Measurements from ENCODE around the gene MEI1.

Gene MEI1

DNA sequence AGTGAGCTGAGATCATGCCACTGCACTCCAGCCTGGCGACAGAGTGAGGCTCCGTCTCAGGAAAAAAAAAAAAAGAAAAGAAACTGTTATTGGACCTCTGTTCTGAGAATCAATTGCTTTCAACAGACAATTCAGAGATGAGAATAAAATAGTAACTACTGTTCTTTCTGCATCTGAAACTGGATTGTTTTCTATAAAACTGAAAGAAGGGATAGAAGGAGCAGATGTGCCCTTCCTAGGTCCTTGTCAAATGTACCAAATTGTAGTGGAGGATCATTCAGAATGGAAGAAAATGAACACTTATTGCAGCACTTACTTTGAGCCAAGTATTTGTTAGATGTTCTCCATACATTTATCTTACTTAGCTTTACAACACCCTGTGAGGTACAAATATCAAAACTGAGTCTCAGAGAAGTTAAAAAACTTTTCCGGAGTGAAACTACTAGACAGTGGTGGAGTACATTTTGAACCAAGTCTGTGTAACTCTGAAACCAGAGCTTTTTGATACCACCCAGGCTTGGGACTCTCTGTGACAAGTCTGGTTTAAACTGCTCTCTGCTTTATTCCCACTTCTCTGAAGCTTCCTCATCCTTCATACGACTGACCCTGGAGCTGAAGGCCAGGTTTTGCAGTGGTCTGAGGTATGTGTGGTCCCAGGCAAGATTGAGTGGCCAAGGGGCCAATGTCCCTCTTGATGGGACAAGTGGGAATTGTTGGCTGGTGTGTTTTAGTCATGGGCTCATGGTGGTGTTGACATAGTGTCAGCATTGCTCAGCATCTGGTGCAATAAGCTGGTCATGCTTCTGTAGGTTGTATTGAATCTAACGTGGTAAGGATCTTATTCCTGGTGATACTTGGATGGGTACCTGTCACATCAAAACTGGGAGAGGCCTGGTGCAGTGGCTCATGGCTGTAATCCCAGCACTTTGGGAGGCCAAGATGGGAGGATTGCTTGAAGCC lies 53.0 kb downstream of the MEI1 start:
- DNase-seq: no peak

DNA sequence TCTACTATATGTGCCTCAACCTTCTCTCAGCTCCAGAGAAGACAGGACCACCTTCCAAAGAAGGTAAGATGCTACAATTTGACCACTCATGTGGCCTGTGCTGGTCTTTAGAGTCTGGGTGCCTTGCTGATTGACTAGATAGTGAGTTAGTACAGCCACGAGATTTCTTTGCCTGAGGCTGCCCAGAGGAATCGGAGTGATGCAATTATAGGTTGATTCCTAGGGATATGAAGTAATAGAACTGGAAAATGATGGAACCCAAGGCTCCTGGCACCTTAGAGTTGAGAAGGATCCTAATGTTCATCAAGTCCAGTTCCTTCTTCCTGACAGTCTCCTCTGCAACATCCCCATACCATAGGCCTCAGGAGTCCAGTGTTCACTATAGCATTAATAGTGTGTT lies 54.7 kb downstream of the MEI1 start:
- no peak for DNase-seq

DNA sequence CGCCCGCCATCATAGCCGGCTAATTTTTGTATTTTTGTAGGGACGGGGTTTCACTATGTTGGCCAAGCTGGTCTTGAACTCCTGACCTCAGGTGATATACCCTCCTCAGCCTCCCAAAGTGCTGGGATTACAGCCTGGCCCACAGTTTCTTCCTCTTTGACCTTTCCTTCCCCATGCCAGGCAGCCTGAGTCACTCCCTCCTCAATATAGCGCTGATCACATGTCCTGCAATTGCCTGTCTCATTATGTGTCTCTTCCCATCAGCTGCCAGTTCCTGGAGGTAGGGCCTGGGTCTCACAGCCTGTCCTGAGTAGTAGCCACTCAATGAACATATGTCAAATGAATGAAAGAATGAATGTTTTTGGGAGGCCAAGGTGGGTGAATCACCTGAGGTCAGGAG lies 58.2 kb downstream of the MEI1 start:
- no peak for DNase-seq

DNA sequence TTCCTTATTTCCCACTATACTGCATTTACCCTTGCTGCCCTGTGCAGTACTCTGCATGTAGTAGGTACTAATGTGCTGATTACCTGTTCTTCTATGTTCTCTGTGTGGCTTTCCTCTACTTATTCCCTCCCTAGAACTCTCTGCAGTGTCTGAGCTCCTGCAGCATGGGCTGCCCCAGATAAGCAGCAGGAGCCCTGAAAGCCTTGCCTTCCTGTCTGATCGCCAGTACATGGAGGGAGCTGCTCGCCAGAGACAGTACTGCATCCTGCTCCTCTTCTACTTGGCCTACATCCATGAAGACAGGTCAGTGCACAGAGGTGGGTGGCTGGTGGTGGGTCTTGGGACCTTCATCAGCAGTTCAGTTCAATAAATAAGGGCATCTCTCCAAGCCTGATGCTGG lies 58.9 kb downstream of the MEI1 start:
- DNase-seq: no peak

DNA sequence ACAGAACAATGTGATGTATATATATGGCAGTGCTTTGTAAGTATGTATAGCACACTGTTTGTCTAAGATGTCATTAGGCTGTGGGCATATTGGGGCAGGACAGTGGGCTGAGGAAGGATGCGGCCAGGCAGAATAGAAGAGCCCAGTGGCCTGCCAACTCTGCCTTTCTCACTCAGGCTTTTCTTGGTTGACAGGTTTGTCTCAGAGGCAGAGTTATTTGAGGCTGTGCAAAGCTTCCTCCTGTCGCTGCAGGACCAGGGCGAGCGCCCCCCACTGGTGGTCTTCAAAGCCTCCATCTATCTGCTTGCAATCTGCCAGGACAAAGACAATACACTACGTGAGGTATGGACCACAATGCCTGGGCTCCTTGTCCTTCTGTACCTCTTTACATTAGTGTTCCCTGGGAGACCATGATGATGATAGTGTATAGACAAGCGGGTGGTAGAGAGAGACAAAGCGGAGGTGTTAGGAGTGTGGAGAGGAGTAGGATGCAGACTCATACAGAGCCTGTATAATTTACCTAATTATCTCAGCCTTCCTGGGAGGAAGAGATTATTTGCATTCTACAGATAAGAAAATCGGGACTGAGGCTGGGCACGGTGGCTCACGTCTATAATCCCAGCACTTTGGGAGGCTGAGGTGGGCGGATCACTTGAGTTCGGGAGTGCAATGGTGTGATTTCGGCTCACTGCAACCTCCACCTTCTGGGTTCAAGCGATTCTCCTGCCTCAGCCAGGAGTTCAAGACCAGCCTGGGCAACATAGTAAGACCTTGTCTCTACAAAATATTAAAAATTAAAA lies 63.9 kb downstream of the MEI1 start:
- DNase-seq: no peak

DNA sequence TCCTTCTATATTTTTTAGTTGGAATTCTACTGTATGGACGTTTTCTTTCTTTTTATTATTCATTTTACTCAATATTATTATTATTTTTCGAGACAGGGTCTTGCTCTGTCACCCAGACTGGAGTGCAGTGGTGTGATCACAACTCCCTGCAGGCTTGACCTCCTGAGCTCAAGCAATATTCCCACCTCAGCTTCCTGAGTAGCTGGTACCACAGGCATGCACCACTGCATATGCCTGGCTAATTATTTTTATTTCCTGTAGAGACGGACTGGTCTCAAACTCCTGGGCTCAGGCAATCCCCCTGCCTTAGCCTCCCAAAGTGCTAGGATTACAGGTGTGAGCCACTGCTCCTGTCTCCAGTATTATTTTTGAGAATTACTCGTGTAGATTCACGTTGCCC lies 67.2 kb downstream of the MEI1 start:
- DNase-seq: peak; percentile 13

DNA sequence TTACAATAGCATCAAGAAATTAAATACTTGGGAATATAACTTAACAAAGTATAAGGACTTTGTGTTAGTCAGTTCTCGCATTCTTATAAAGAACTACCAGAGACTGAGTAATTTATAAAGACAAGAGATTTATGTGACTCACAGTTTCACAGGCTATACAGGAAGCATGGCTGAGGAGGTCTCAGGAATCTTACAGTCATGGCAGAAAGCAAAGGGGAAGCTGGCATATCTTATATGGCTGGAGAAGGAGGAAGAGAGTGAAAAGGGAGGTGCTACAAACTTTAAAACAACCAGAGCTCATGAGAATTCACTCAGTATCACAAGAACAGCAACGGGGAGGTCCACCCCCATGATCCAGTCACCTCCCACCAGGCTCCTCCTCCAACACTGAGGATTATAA lies 69.1 kb downstream of the MEI1 start:
- DNase-seq: peak; percentile 95

DNA sequence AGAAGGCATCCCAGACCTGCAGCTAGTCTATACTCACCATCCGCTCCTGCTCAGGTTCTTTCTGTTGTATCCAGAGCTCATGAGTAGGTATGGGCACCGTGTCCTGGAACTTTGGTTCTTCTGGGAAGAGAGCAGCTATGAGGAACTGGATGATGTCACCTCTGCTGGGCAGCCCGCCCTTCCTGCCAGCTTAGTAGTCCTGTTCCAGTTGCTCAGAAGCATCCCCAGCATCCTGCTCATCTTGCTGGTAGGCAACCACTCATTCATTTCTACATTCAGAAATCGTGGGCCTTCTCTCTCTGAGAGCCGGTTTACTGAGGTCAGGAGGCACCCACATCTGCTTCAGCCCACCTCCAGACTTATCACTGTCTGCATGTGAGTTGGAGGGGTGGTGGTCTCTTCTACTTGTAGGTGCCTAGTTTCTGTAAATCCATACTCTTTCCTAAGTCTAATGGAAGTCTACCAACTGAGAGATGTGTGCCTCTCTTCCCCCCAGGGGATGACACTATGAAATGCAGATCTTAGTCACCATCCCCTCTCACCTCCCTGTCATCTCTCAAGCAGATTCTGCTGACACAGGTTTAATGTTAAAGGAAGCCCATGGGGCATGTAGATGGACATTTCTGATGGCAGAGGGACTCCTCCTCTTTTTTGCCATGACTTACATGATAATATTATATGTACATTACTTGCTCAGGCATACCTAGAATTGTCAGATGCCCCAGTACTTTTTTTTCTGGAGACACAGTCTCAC lies 71.6 kb downstream of the MEI1 start:
- no peak for DNase-seq

DNA sequence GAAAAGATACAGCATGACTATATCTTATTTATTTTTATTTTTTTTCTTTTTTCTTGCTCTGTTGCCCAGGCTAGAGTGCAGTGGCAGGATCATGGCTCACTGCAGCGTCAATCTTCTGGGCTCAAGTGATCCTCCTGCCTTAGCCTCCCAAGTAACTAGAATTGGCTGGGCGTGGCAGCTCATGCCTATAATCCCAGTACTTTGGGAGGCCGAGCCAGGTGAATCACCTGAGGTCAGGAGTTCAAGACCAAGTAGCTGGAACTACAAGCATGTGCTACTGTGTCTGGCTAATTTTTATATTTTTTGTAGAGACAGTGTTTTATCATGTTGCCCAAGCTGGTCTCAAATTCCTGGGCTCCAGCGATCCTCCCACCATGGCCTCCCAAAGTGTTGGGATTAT lies 72.9 kb downstream of the MEI1 start:
- DNase-seq: no peak

DNA sequence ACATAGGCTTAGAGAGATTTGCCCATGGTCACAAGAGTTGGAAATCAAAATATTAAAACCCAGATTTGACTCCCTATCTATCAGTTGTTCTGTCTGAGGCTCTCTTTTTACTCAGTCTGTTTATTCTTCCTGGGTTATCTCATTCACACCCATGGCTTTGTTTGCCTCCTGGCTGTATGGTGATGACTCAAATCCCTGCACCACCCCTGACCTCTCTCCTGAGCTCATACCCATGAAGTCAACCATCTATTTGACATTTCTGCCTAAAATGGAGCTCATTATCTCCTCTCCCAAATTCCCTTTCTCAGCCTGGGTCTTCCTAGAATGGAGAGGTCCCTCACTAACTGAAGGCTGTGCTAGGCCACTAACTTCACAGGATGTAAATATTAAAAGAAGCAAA lies 73.3 kb downstream of the MEI1 start:
- peak; percentile 26 for DNase-seq

DNA sequence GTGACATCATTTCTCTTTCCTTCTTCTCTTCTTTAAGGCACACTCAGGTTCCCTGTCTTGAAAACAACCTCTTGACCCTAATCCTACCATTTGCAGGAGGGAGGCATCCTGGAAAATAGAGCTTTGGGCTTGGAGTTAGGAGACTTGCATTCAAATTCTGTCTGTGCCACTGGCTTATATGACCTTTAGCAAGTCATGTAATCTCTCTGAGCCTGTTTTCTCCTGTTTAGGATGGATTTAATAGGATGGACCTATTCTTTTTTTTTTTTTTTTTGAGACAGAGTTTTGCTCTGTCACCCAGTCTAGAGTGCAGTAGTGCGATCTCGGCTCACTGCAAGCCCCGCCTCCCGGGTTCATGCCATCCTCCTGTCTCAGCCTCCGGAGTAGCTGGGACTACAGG lies 76.0 kb downstream of the MEI1 start:
- DNase-seq: no peak

DNA sequence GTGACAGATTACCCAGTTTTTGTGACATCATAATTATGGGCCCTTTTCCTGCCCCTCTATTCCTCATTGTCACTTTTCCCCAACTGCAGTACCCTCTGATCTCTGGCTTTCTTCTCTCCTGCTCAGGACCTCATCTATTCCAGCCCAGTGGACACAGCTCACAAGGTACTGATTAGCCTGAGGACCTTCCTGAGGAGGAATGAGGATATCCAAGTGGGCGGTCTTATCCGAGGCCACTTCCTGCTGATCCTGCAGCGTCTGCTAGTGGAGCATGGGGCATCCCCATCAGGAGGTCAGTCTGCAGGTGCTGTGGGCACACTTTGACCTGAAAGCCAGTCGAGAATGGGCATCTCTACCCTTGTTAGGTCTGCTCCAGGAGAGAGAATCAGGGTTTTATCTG lies 76.7 kb downstream of the MEI1 start:
- DNase-seq: peak; percentile 36

DNA sequence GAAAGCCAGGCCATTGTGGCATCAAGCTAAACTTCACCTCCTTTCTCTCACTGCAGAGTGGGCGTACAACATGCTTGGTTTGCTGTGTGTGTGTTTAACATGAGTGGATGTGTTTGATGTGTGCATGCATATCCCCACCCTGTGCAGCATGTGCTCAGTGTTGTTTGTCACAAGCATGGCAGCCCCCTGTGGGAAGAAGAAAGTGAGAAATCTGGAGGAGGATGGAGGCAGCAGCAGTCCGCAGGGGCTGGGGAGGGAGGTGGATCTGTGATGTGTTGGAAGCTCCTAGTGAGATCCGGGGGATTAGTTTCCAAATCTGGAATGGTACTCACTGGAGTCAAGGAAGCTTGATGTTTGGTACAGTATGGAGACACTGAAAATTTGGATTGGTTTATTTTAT lies 77.1 kb downstream of the MEI1 start:
- DNase-seq: no peak

DNA sequence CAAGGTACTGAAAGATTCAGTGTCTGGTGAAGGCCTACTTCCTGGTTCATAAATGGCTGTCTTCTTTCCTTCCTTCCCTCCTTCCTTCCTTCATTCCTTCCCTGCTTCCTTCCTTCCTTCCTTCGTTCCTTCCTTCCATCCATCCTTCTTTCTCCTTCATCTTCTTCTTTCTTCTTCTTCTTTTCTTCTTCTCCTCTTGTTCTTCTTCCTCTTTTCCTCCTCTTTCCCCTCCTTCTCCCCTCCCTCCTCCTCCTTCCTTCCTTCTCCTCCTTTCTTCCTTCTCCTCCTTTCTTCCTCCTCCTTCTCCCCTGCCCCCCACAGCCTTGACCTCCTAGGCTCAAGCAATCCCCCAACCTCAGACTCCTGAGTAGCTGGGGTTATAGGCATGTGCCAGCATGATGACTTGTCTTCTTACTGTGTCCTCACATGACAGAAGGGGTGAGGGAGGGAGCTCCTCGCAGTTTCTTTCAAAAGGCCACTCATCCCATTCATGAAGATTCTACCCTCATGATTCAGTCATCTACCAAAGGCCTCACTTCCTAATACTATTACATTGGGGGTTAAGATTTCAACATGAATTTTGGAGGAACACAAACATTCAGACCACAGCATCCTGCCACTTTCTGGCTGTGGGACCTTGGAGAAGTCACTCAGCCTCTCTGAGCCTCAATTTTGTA lies 78.6 kb downstream of the MEI1 start:
- DNase-seq: no peak

DNA sequence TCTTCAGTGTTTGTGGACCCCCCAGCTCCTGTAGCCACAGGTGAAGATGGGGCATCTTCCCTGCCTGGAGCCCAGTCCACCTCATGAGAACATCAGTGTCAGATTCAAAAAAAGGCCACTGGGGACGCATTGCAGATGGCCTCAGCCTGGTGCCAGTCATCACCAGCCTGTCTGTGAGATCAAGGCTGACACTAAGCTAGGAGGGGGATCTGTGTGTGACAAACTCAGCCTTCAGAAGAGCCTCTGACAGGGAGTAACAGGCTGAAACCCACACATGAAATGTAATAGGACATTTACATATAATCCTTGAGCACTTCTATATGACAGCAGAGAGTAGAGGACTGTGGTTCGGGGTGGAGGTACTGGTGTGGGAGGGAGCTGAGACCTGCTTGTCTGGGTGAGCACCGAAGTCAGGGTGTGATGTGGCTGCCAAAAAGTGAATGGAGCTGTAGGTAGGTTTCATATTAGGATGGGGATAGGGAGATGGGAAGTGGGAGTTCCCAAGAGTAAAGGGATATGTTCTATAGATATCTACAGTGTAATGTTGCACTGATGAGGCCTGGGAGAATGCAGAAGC lies 80.7 kb downstream of the MEI1 start:
- no peak for DNase-seq

DNA sequence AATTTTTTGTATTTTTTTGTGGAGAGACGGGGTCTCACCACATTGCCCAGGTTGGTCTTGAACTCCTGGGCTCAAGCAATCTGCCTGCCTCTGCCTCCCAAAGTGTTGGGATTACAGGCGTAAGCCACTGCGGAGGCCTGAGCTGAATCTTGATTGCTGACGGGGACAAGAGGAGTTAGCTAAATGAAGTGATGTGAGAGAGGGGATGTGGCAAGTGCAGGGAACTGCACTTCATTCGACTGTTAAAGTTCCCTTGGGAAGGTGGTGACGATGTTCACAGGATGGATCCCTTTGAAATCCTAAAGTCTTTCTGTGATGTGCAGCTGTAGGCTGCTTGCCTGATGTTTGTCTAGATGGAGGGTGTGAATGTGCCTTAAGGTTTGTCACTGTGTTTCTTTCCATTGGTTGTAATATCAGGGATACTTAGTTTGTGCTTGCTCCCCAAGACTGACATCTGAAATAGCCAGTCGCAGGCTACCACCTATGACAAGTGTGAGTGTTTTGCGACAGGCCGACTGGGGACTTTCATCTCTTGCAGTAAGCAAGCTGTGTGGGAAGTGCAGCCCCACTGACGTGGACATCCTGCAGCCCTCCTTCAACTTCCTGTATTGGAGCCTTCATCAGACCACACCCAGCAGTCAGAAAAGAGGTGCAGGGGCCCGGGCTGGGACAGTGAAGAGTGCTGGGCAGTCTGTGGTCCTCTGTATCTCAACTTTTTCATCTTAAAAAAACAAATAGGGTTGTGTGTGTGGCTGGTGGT lies 81.6 kb downstream of the MEI1 start:
- DNase-seq: no peak

DNA sequence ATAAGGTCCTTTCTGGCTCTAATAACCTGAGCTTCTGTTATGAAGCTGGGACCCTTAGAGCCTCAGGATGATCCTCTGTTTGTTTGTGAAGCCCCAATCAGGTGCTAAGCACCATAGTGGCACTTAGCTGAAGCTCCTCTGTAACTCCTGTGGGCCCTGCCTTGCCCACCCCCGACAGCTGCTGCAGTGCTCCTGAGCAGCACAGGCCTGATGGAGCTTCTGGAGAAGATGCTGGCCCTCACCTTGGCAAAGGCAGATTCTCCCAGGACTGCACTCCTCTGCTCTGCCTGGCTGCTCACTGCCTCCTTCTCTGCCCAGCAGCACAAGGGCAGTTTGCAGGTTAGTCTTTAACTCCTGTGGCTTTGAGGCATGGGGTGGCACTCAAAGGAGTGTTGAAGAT lies 82.2 kb downstream of the MEI1 start:
- no peak for DNase-seq

DNA sequence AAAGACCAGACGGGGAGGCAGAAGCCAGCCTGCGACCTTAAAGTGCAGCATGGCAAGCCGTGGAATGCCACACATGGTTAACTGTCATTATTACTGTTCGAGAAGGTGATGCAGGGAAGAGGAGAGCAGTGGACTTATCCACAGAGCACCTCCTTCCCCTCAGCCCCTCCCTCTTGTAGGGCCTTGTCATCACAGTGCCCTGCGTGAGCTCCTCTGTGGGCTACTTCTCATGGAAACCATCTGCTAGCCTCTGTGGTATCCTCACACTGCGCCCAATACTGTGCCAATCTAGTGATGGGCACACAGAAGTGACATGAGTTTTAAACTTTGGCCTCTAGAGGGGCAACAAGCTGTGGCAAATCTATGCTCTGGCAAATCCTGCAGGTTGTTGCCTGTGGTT lies 83.0 kb downstream of the MEI1 start:
- DNase-seq: no peak

DNA sequence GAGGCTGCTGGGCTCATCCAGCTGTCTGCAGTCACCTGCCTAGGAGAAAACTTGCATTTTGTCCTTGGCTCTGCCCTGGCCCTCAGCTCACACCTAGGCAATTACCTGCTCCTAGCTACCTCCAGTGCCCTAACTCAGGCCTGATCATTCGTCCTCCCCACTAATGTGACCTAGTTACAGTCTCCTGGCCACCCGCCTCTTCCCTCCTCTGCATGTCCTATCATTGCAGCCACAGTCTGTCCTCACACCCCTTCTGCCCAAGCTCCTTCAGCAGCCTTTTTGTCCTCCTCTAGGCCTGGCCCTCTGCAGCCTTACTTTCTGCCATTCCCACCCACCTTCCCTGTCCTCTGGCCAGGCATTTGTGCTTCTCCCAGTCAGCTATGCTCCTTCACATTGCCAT lies 83.4 kb downstream of the MEI1 start:
- no peak for DNase-seq

DNA sequence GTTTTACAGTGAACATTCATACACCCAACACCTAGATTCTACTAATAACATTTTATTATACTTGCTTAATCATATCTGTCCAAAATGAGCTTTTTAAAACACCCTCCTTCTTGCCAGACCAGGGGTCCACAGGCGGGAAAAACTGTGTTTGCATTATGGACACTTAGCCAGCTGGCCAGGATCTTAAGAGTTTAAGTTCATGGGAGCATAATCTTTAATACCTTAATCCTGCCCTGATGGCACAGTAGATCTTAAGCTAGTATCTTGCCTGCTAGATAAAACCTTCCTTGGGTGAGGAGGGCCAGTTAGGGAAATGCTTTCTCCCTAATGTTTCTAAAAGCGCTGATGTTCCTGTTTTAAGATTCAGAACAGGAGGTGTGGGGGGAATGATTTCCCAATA lies 88.0 kb downstream of the MEI1 start:
- no peak for DNase-seq

DNA sequence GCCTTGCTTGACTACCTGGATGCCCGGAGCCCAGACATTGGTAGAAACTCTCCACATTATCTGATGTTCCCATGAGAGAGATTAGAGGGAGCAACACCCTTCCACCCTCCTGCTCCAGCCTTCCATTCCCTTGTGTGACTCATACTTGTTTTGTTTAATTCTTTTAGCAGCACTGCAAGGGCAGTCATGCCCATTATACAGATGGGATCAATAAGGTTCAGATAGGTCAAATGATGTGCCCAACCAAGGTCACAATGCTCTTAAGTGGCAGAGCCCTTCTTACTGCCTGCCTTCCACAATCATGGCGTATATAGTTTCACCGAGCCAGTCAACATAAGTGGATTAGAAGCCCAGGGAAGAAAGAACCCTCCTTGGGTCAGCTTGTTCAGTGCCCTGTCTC lies 94.6 kb downstream of the MEI1 start:
- DNase-seq: no peak

DNA sequence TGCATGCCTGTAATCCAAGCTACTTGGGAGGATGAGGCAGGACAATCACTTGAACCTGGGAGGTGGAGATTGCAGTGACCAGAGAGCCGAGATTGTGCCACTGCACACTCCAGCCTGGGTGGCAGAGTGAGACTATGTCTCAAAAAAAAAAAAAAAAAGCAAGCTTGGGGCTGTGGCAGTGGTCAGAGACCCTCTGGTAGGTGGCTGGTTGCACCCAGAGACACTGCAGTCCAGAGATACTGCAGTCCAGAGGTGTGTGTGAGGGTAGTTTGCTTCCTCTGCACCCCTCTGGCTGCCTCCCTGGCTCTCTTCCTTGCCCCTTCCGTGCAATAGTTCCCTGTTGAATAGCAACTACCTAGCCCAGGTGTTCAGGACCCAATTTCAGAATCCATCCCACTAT lies 99.4 kb downstream of the MEI1 start:
- no peak for DNase-seq

All from kidney glomerular epithelial cell (primary cell).